Effector memory CD8-positive, alpha-beta T cell (primary cell): ENCODE data around the gene C6orf89.

Source experiments
- ATAC-seq: fragments of 150-1000 bp; cut with Tn5 transposase; replicated peaks from 2 replicates; pipeline ENCODE4 v1.10.0; 2021; ENCODE audit warnings: mild to moderate bottlenecking, moderate library complexity
- DNase-seq, 3 experiments: peaks; one replicate each; pipeline ENCODE4 v3.0.0; 2021
- H3K27ac Mint-ChIP-seq, 2 donors: one replicate each; pipeline ENCODE4 v1.8.0; 2022; ENCODE audit warnings: mild to moderate bottlenecking in 2 of 2, mixed read lengths in 2 of 2, moderate library complexity in 2 of 2
- H3K27me3 Mint-ChIP-seq, 2 donors: one replicate each; pipeline ENCODE4 v1.8.0; 2022; ENCODE audit warnings: mixed read lengths in 2 of 2
- H3K36me3 Mint-ChIP-seq: one replicate; pipeline ENCODE4 v1.8.0; 2022; ENCODE audit warnings: mild to moderate bottlenecking, moderate library complexity, mixed read lengths; ENCODE audit not compliant: insufficient read depth
- H3K4me1 Mint-ChIP-seq, 2 donors: one replicate each; pipeline ENCODE4 v1.8.0; 2022; ENCODE audit warnings: low read depth in 2 of 2, mixed read lengths in 2 of 2
- H3K4me3 Mint-ChIP-seq, 2 donors: one replicate each; pipeline ENCODE4 v1.8.0; 2022; ENCODE audit warnings: mild to moderate bottlenecking in 2 of 2, mixed read lengths in 2 of 2, moderate library complexity in 2 of 2
- H3K9me3 Mint-ChIP-seq, 2 donors: one replicate each; pipeline ENCODE4 v1.8.0; 2022; ENCODE audit warnings: mixed read lengths in 2 of 2

The C6orf89 gene

GRCh38 chr6:36845233-36845632 lies 40.5 kb upstream of the C6orf89 start:
- ATAC-seq (no peak), DNase-seq (no peak)
- H3K4me3 Mint-ChIP-seq: no peak overlapping the region
- H3K27ac Mint-ChIP-seq: no peak overlapping the region
- H3K27me3 Mint-ChIP-seq: peaks cover 0 to 10% of the 10 kb centered on the region in 2 donors
- no peaks in the 10 kb centered on the region for H3K36me3 Mint-ChIP-seq
- peaks cover 3% of the 10 kb centered on the region in 2 donors for H3K9me3 Mint-ChIP-seq
- peaks cover 5 to 8% of the 10 kb centered on the region in 2 donors for H3K4me1 Mint-ChIP-seq

- no peaks in the 10 kb centered on the region for H3K36me3 Mint-ChIP-seq
- no peak overlapping the region for H3K4me3 Mint-ChIP-seq
- H3K4me1 Mint-ChIP-seq: peaks cover 0 to 5% of the 10 kb centered on the region in 2 donors
- DNase-seq (no peak), ATAC-seq (no peak)
- H3K27ac Mint-ChIP-seq: peak overlapping the region in 1 of 2 donors; percentile 1
- H3K27me3 Mint-ChIP-seq: no peaks in the 10 kb centered on the region
- H3K9me3 Mint-ChIP-seq: peaks cover 3 to 10% of the 10 kb centered on the region in 2 donors
Measured at GRCh38 chr6:36847152-36847551, 38.6 kb upstream of the C6orf89 start.

- Mint-ChIP-seq H3K27me3 (no peaks in the 10 kb centered on the region), H3K9me3 (peaks cover 3 to 10% of the 10 kb centered on the region in 2 donors), H3K4me3 (no peak overlapping the region), H3K4me1 (peaks cover 0 to 5% of the 10 kb centered on the region in 2 donors), H3K36me3 (peaks cover 2% of the 10 kb centered on the region), H3K27ac (peak overlapping the region in 1 of 2 donors; percentile 63)
- ATAC-seq: no peak
- DNase-seq: no peak
Measured at GRCh38 chr6:36847991-36848390, 37.8 kb upstream of the C6orf89 start.

- H3K27me3 Mint-ChIP-seq: no peaks in the 10 kb centered on the region
- ATAC-seq: no peak
Measured at GRCh38 chr6:36848658-36849441, 36.9 kb upstream of the C6orf89 start.

GRCh38 chr6:36850021-36850420 lies 35.7 kb upstream of the C6orf89 start:
- Mint-ChIP-seq H3K27ac (no peak overlapping the region), H3K36me3 (peaks cover 2% of the 10 kb centered on the region), H3K27me3 (no peaks in the 10 kb centered on the region), H3K4me1 (peaks cover 0 to 5% of the 10 kb centered on the region in 2 donors), H3K9me3 (peaks cover 3 to 10% of the 10 kb centered on the region in 2 donors), H3K4me3 (no peak overlapping the region)
- no peak for ATAC-seq
- no peak for DNase-seq

More at GRCh38 chr6:36848658-36849441, 36.9 kb upstream of the C6orf89 start:
- DNase-seq: no peak
- Mint-ChIP-seq H3K27ac (no peak overlapping the region), H3K36me3 (peaks cover 2% of the 10 kb centered on the region), H3K4me1 (peaks cover 0 to 5% of the 10 kb centered on the region in 2 donors), H3K4me3 (no peak overlapping the region), H3K9me3 (peaks cover 3 to 10% of the 10 kb centered on the region in 2 donors)

- Mint-ChIP-seq H3K27me3 (no peaks in the 10 kb centered on the region), H3K36me3 (peaks cover 6% of the 10 kb centered on the region), H3K4me1 (peaks cover 0 to 5% of the 10 kb centered on the region in 2 donors), H3K9me3 (peaks cover 3 to 10% of the 10 kb centered on the region in 2 donors), H3K4me3 (no peak overlapping the region), H3K27ac (no peak overlapping the region)
- DNase-seq (peak; percentile 19 to 39 (median 24)), ATAC-seq (peak; percentile 16)
Measured at GRCh38 chr6:36851149-36851614, 34.6 kb upstream of the C6orf89 start.

GRCh38 chr6:36851626-36852025 lies 34.1 kb upstream of the C6orf89 start:
- DNase-seq: no peak
- no peaks in the 10 kb centered on the region for H3K27me3 Mint-ChIP-seq
- H3K4me3 Mint-ChIP-seq: no peak overlapping the region
- H3K4me1 Mint-ChIP-seq: peaks cover 0 to 5% of the 10 kb centered on the region in 2 donors
- H3K27ac Mint-ChIP-seq: peak overlapping the region in 1 of 2 donors; percentile 67
- peaks cover 3 to 10% of the 10 kb centered on the region in 2 donors for H3K9me3 Mint-ChIP-seq
- peaks cover 6% of the 10 kb centered on the region for H3K36me3 Mint-ChIP-seq
- no peak for ATAC-seq

- ATAC-seq (no peak), DNase-seq (no peak)
- no peaks in the 10 kb centered on the region for H3K27me3 Mint-ChIP-seq
Measured at GRCh38 chr6:36852481-36853147, 33.1 kb upstream of the C6orf89 start.

GRCh38 chr6:36853325-36853724 lies 32.4 kb upstream of the C6orf89 start:
- no peak overlapping the region for H3K4me3 Mint-ChIP-seq
- H3K36me3 Mint-ChIP-seq: peaks cover 12% of the 10 kb centered on the region
- no peaks in the 10 kb centered on the region for H3K27me3 Mint-ChIP-seq
- no peak for ATAC-seq
- peaks cover 3 to 10% of the 10 kb centered on the region in 2 donors for H3K9me3 Mint-ChIP-seq
- peak overlapping the region in 1 of 2 donors; percentile 4 for H3K27ac Mint-ChIP-seq
- H3K4me1 Mint-ChIP-seq: peaks cover under 1 to 5% of the 10 kb centered on the region in 2 donors
- DNase-seq: no peak

More at GRCh38 chr6:36852481-36853147, 33.1 kb upstream of the C6orf89 start:
- Mint-ChIP-seq H3K36me3 (peaks cover 8% of the 10 kb centered on the region), H3K4me3 (no peak overlapping the region), H3K4me1 (peaks cover 0 to 5% of the 10 kb centered on the region in 2 donors), H3K9me3 (peaks cover 3 to 10% of the 10 kb centered on the region in 2 donors), H3K27ac (no peak overlapping the region)

GRCh38 chr6:36855750-36856149 lies 30.0 kb upstream of the C6orf89 start:
- Mint-ChIP-seq H3K36me3 (peaks cover 14% of the 10 kb centered on the region), H3K4me1 (peaks cover under 1 to 5% of the 10 kb centered on the region in 2 donors), H3K9me3 (peaks cover 0 to 2% of the 10 kb centered on the region in 2 donors), H3K27ac (no peak overlapping the region), H3K4me3 (no peak overlapping the region), H3K27me3 (no peaks in the 10 kb centered on the region)
- ATAC-seq: no peak
- DNase-seq: no peak

GRCh38 chr6:36856277-36856676 lies 29.5 kb upstream of the C6orf89 start:
- Mint-ChIP-seq H3K27me3 (no peaks in the 10 kb centered on the region), H3K27ac (no peak overlapping the region), H3K9me3 (no peaks in the 10 kb centered on the region), H3K36me3 (peaks cover 14% of the 10 kb centered on the region), H3K4me1 (peaks cover 5 to 6% of the 10 kb centered on the region in 2 donors), H3K4me3 (no peak overlapping the region)
- DNase-seq: no peak
- ATAC-seq: no peak

GRCh38 chr6:36857325-36857724 lies 28.4 kb upstream of the C6orf89 start:
- DNase-seq (no peak), ATAC-seq (no peak)
- Mint-ChIP-seq H3K4me1 (peaks cover 5 to 8% of the 10 kb centered on the region in 2 donors), H3K27me3 (no peaks in the 10 kb centered on the region), H3K27ac (no peak overlapping the region), H3K9me3 (no peaks in the 10 kb centered on the region), H3K36me3 (peaks cover 14% of the 10 kb centered on the region), H3K4me3 (no peak overlapping the region)

GRCh38 chr6:36858407-36858981 lies 27.3 kb upstream of the C6orf89 start:
- DNase-seq: no peak
- Mint-ChIP-seq H3K4me1 (peaks cover 7 to 8% of the 10 kb centered on the region in 2 donors), H3K27ac (peak overlapping the region in 1 of 2 donors; percentile 11), H3K36me3 (peaks cover 15% of the 10 kb centered on the region), H3K4me3 (no peak overlapping the region), H3K9me3 (no peaks in the 10 kb centered on the region), H3K27me3 (no peaks in the 10 kb centered on the region)
- no peak for ATAC-seq
